Measurements from ENCODE around the gene CAMTA1. TPM values are rescaled to one million over a fixed set of nuclear protein-coding genes. Genes with fewer than 3 reads are reported as not detected.

The CAMTA1 gene
- polyA plus RNA-seq, 1 experiment: 23.1 TPM

- DNase-seq (ENCODE audit: low read depth): no peak
- H3K4me3 ChIP-seq (ENCODE audit: low read depth, low read length): no peak overlapping the region
- H3K36me3 ChIP-seq (ENCODE audit: control insufficient read depth, insufficient read depth, low read length): no peaks in the 10 kb centered on the region
- H3K27me3 ChIP-seq (ENCODE audit: control insufficient read depth, insufficient read depth, low read length): peaks cover 3% of the 10 kb centered on the region
- no peak for TF ChIP-seq CTCF (IDR thresholded peaks at IDR 0.05; ENCODE audit: insufficient read depth, low read depth, low read length)
- CTCF ChIA-PET: no interaction called here
- POLR2A ChIA-PET: no interaction called here
Observed at GRCh38 chr1:7098641-7099040, 313.4 kb downstream of the CAMTA1 start.

GRCh38 chr1:7100479-7100878, 315.2 kb downstream of the CAMTA1 start:
- DNase-seq (ENCODE audit: low read depth): no peak
- Histone ChIP-seq H3K27me3 (ENCODE audit: control insufficient read depth, insufficient read depth, low read length) (peaks cover 3% of the 10 kb centered on the region), H3K36me3 (ENCODE audit: control insufficient read depth, insufficient read depth, low read length) (no peaks in the 10 kb centered on the region), H3K4me3 (ENCODE audit: low read depth, low read length) (no peak overlapping the region)
- no peak for TF ChIP-seq CTCF (IDR thresholded peaks at IDR 0.05; ENCODE audit: insufficient read depth, low read depth, low read length)
- POLR2A ChIA-PET: no interaction called here
- CTCF ChIA-PET: no interaction called here

- no peak for DNase-seq (ENCODE audit: low read depth)
- ChIA-PET POLR2A (no interaction called here), CTCF (no interaction called here)
- Histone ChIP-seq H3K4me3 (ENCODE audit: low read depth, low read length) (no peak overlapping the region), H3K27me3 (ENCODE audit: control insufficient read depth, insufficient read depth, low read length) (no peaks in the 10 kb centered on the region; the same call in 1 of the 2 replicates), H3K36me3 (ENCODE audit: control insufficient read depth, insufficient read depth, low read length) (no peaks in the 10 kb centered on the region)
- no peak for TF ChIP-seq CTCF (IDR thresholded peaks at IDR 0.05; ENCODE audit: insufficient read depth, low read depth, low read length)
Observed at GRCh38 chr1:7101187-7101586, 315.9 kb downstream of the CAMTA1 start.

GRCh38 chr1:7103361-7103782, 318.1 kb downstream of the CAMTA1 start:
- H3K36me3 ChIP-seq (ENCODE audit: control insufficient read depth, insufficient read depth, low read length): no peaks in the 10 kb centered on the region
- no peak for TF ChIP-seq CTCF (IDR thresholded peaks at IDR 0.05; ENCODE audit: insufficient read depth, low read depth, low read length)
- H3K4me3 ChIP-seq (ENCODE audit: low read depth, low read length): no peak overlapping the region
- CTCF ChIA-PET: no interaction called here
- no peak for DNase-seq (ENCODE audit: low read depth)
- POLR2A ChIA-PET: no interaction called here
- H3K27me3 ChIP-seq (ENCODE audit: control insufficient read depth, insufficient read depth, low read length): no peaks in the 10 kb centered on the region; the same call in 1 of the 2 replicates

GRCh38 chr1:7103874-7104273, 318.6 kb downstream of the CAMTA1 start:
- no peaks in the 10 kb centered on the region; the same call in 1 of the 2 replicates for H3K27me3 ChIP-seq (ENCODE audit: control insufficient read depth, insufficient read depth, low read length)
- no peaks in the 10 kb centered on the region for H3K36me3 ChIP-seq (ENCODE audit: control insufficient read depth, insufficient read depth, low read length)
- no peak overlapping the region for H3K4me3 ChIP-seq (ENCODE audit: low read depth, low read length)
- DNase-seq (ENCODE audit: low read depth): no peak
- ChIA-PET POLR2A (no interaction called here), CTCF (no interaction called here)
- TF ChIP-seq CTCF (IDR thresholded peaks at IDR 0.05; ENCODE audit: insufficient read depth, low read depth, low read length): no peak
